Suprapubic skin (tissue), 4 donors: ENCODE measurements around the gene MROH2B. TPM values are rescaled to one million over a fixed set of nuclear protein-coding genes. Genes with fewer than 3 reads are reported as not detected.
A peak's percentile ranks its signal among the peaks of the same experiment; 100 is the strongest.

ENCODE experiments used
- DNase-seq, 2 donors: peaks; one replicate each; pipeline ENCODE4 v3.0.0-alpha.2; 2019; ENCODE audit warnings: low spot score in 2 of 2
- H3K27ac ChIP-seq: fragments of 200-600 bp; sonication (generic); one replicate; pipeline ENCODE4 v1.5.1; 2019
- H3K27me3 ChIP-seq: fragments of 200-600 bp; sonication (generic); one replicate; pipeline ENCODE4 v1.5.1; 2019
- H3K36me3 ChIP-seq: fragments of 200-600 bp; sonication (generic); one replicate; pipeline ENCODE4 v1.5.1; 2019
- H3K4me1 ChIP-seq: fragments of 200-600 bp; sonication (generic); one replicate; pipeline ENCODE4 v1.5.1; 2019
- H3K4me3 ChIP-seq: fragments of 200-600 bp; sonication (generic); one replicate; pipeline ENCODE4 v1.5.1; 2019; ENCODE audit warnings: mild to moderate bottlenecking
- H3K9me3 ChIP-seq: fragments of 200-600 bp; sonication (generic); one replicate; pipeline ENCODE4 v1.5.1; 2019
- CTCF ChIP-seq, 2 donors: fragments of 200-600 bp in 1 of 2; fragments of 450-650 bp in 1 of 2; sonication (generic) in 1 of 2; IDR thresholded peaks; one replicate each; pipeline ENCODE4 v1.5.1; 2016 to 2019; ENCODE audit warnings: antibody characterized with exemption in 2 of 2, mild to moderate bottlenecking in 1 of 2, moderate library complexity in 1 of 2
- EP300 ChIP-seq: sonication (generic); formaldehyde crosslinking; IDR thresholded peaks from one replicate; pipeline ENCODE4 v1.6.1; 2017; ENCODE audit warnings: antibody characterized with exemption
- POLR2A ChIP-seq, 2 donors: fragments of 450-650 bp; IDR thresholded peaks; one replicate each; pipeline ENCODE4 v1.6.1; 2017; ENCODE audit warnings: antibody characterized with exemption in 2 of 2, mild to moderate bottlenecking in 2 of 2, moderate library complexity in 2 of 2
- POLR2AphosphoS5 ChIP-seq, 3 donors: sonication (generic); formaldehyde crosslinking; IDR thresholded peaks; one replicate each; pipeline ENCODE4 v1.6.1; 2017; ENCODE audit warnings: antibody characterized with exemption in 3 of 3
- WGBS: methylation state at CpG from one replicate; pipeline ENCODE4 v1.1.5; 2018; 5-methylcytosine and 5-hydroxymethylcytosine counted together
- total RNA-seq, 4 donors: library from RNA; depleted of rRNA; stranded (reverse); fragments of >200 nt; gene quantifications; one replicate each; pipeline ENCODE4 v1.1.0, GENCODE V29; 2016

MROH2B gene
- total RNA-seq, 4 donors from 2014 or later: not detected

GRCh38 chr5:41003670-41004376 lies 67.3 kb downstream of the MROH2B start:
- no peaks in the 10 kb centered on the region for H3K36me3 ChIP-seq
- no peak for TF ChIP-seq POLR2A (IDR thresholded peaks at IDR 0.05)
- no peak for TF ChIP-seq CTCF (IDR thresholded peaks at IDR 0.05)
- no peak for TF ChIP-seq EP300
- TF ChIP-seq POLR2AphosphoS5 (IDR thresholded peaks at IDR 0.05): no peak
- no peaks in the 10 kb centered on the region for H3K4me1 ChIP-seq
- DNase-seq: no peak
- no peaks in the 10 kb centered on the region for H3K9me3 ChIP-seq
- no peaks in the 10 kb centered on the region for H3K27me3 ChIP-seq
- WGBS: 62% methylated on average over 3 of the region's 3 CpGs
- H3K27ac ChIP-seq: no peak overlapping the region
- no peak overlapping the region for H3K4me3 ChIP-seq

GRCh38 chr5:40999966-41000365 lies 71.2 kb downstream of the MROH2B start:
- Histone ChIP-seq H3K36me3 (no peaks in the 10 kb centered on the region), H3K4me3 (no peak overlapping the region), H3K27me3 (no peaks in the 10 kb centered on the region), H3K27ac (no peak overlapping the region), H3K4me1 (no peaks in the 10 kb centered on the region), H3K9me3 (no peaks in the 10 kb centered on the region)
- TF ChIP-seq CTCF (IDR thresholded peaks at IDR 0.05) (no peak), POLR2AphosphoS5 (IDR thresholded peaks at IDR 0.05) (no peak), POLR2A (IDR thresholded peaks at IDR 0.05) (no peak), EP300 (no peak)
- 95% methylated on average over 4 of the region's 4 CpGs for WGBS
- DNase-seq: no peak

- TF ChIP-seq EP300 (no peak), POLR2AphosphoS5 (IDR thresholded peaks at IDR 0.05) (no peak), POLR2A (IDR thresholded peaks at IDR 0.05) (no peak), CTCF (IDR thresholded peaks at IDR 0.05) (no peak)
- Histone ChIP-seq H3K9me3 (no peaks in the 10 kb centered on the region), H3K4me1 (no peaks in the 10 kb centered on the region), H3K27ac (no peak overlapping the region), H3K27me3 (no peaks in the 10 kb centered on the region), H3K36me3 (no peaks in the 10 kb centered on the region), H3K4me3 (no peak overlapping the region)
- 91% methylated on average over 1 of the region's 1 CpG for WGBS
- DNase-seq: no peak
Measured at GRCh38 chr5:40999142-40999541, 72.0 kb downstream of the MROH2B start.

- Histone ChIP-seq H3K4me1 (peaks cover 1% of the 10 kb centered on the region), H3K9me3 (no peaks in the 10 kb centered on the region), H3K27ac (no peak overlapping the region), H3K36me3 (no peaks in the 10 kb centered on the region), H3K27me3 (no peaks in the 10 kb centered on the region), H3K4me3 (no peak overlapping the region)
- no peak for DNase-seq
- TF ChIP-seq POLR2A (IDR thresholded peaks at IDR 0.05) (no peak), CTCF (IDR thresholded peaks at IDR 0.05) (no peak), EP300 (no peak), POLR2AphosphoS5 (IDR thresholded peaks at IDR 0.05) (no peak)
- WGBS: 93% methylated on average over 5 of the region's 5 CpGs
Measured at GRCh38 chr5:40995801-40996586, 75.1 kb downstream of the MROH2B start.

GRCh38 chr5:40991981-40992559 lies 79.1 kb downstream of the MROH2B start:
- 63% methylated on average over 5 of the region's 5 CpGs for WGBS
- Histone ChIP-seq H3K4me3 (no peak overlapping the region), H3K27ac (peak overlapping the region; percentile 68), H3K9me3 (no peaks in the 10 kb centered on the region), H3K4me1 (peaks cover 4% of the 10 kb centered on the region), H3K27me3 (no peaks in the 10 kb centered on the region), H3K36me3 (no peaks in the 10 kb centered on the region)
- no peak for TF ChIP-seq EP300
- no peak for TF ChIP-seq POLR2AphosphoS5 (IDR thresholded peaks at IDR 0.05)
- no peak for TF ChIP-seq POLR2A (IDR thresholded peaks at IDR 0.05)
- no peak for TF ChIP-seq CTCF (IDR thresholded peaks at IDR 0.05)
- DNase-seq: no peak
